Measurements from ENCODE around the gene OR8D2. TPM values are rescaled to one million over a fixed set of nuclear protein-coding genes. Genes with fewer than 3 reads are reported as not detected.

Gene OR8D2
- total RNA-seq (not detected in 2 replicates), polyA plus RNA-seq (not detected in 2 replicates), polyA minus RNA-seq (not detected in 2 replicates)
- total RNA-seq (2013), result not detected

- WGBS (ENCODE audit: insufficient coverage), result no CpG with 5 or more reads among the region's 1 CpG
- Histone ChIP-seq H3K27me3 (replicated peaks in 1 of 4; ENCODE audit: control extremely low read depth in 1 of 4, control insufficient read depth in 3 of 4, insufficient read depth in 4 of 4, low read length in 3 of 4) (peaks cover 0 to 7% (median 0%) of the 10 kb centered on the region in 4 experiments), H3K27ac (ENCODE audit: low read length in 2 of 2) (no peak within 1 kb of the TSS), H3K79me2 (ENCODE audit: control insufficient read depth, insufficient read depth, low read length) (no peaks in the 10 kb centered on the region), H2AFZ (ENCODE audit: insufficient read depth, low read depth, low read length, poor library complexity, severe bottlenecking) (no peak within 1 kb of the TSS), H3K4me1 (ENCODE audit: control insufficient read depth in 2 of 2, insufficient read depth in 2 of 2, low read length in 2 of 2) (peaks cover 7 to 9% of the 10 kb centered on the region in 2 donors), H3K4me3 (ENCODE audit: control extremely low read depth in 1 of 5, extremely low read depth in 1 of 5, insufficient read depth in 1 of 5, low read depth in 2 of 5, low read length in 4 of 5) (no peak within 1 kb of the TSS), H4K20me1 (ENCODE audit: control insufficient read depth, insufficient read depth, low read length, poor library complexity, severe bottlenecking) (no peaks in the 10 kb centered on the region), H3K36me3 (replicated peaks in 1 of 2; ENCODE audit: control extremely low read depth in 1 of 2, control insufficient read depth in 1 of 2, extremely low read depth in 1 of 2, insufficient read depth in 2 of 2, low read length in 1 of 2) (no peaks in the 10 kb centered on the region), H3K9me3 (ENCODE audit: control extremely low read depth in 1 of 3, control insufficient read depth in 2 of 3, insufficient read depth in 1 of 3, low read length in 2 of 3) (peaks cover 0 to 1% (median 0%) of the 10 kb centered on the region in 3 donors), H3K9ac (ENCODE audit: low read length) (no peak within 1 kb of the TSS), H3K4me2 (replicated peaks; ENCODE audit: low read depth, low read length, poor library complexity, severe bottlenecking) (no peak within 1 kb of the TSS)
- Mint-ChIP-seq H3K27ac (no peak within 1 kb of the TSS), H3K4me3 (no peak within 1 kb of the TSS), H3K9me3 (ENCODE audit: insufficient read depth) (no peaks in the 10 kb centered on the region), H3K4me1 (peaks cover 7% of the 10 kb centered on the region), H3K27me3 (peaks cover 11% of the 10 kb centered on the region)
- POLR2A ChIA-PET, result no interaction called here
- no peak for TF ChIP-seq CTCF (IDR thresholded peaks at IDR 0.05)
- TF ChIP-seq EZH2 (IDR thresholded peaks at IDR 0.05; ENCODE audit: borderline replicate concordance, insufficient read depth, low read depth, low read length, poor library complexity, severe bottlenecking), result no peak
- ATAC-seq (ENCODE audit: low read depth), result no peak
- intact Hi-C loops (cut with micrococcal nuclease), result no loop called here
- no peak for DNase-seq
- CTCF ChIA-PET, result no interaction called here
Measured at GRCh38 chr11:124320097-124320496, at the start of gene OR8D2. Gene OR8D2 (minus strand): TSS chr11:124320197. CDS start chr11:124320197, 0 bp downstream.

- H4K20me1 ChIP-seq (ENCODE audit: control insufficient read depth, insufficient read depth, low read length, poor library complexity, severe bottlenecking), result no peaks in the 10 kb centered on the region
- no peaks in the 10 kb centered on the region for H3K27me3 Mint-ChIP-seq
- H3K79me2 ChIP-seq (ENCODE audit: control insufficient read depth, insufficient read depth, low read length), result no peaks in the 10 kb centered on the region
- no peak overlapping the region for H3K27ac Mint-ChIP-seq
- CTCF ChIA-PET, result no interaction called here
- H3K9me3 ChIP-seq (ENCODE audit: control extremely low read depth in 1 of 3, control insufficient read depth in 2 of 3, insufficient read depth in 1 of 3, low read length in 2 of 3), result no peaks in the 10 kb centered on the region
- no peak overlapping the region for H3K4me3 ChIP-seq (ENCODE audit: control extremely low read depth in 1 of 5, extremely low read depth in 1 of 5, insufficient read depth in 1 of 5, low read depth in 2 of 5, low read length in 4 of 5)
- no peak overlapping the region for H2AFZ ChIP-seq (ENCODE audit: insufficient read depth, low read depth, low read length, poor library complexity, severe bottlenecking)
- DNase-seq (no peak), ATAC-seq (ENCODE audit: low read depth) (no peak)
- H3K4me1 Mint-ChIP-seq, result peaks cover 3% of the 10 kb centered on the region
- no peak overlapping the region for H3K27ac ChIP-seq (ENCODE audit: low read length in 2 of 2)
- intact Hi-C loops (cut with micrococcal nuclease), result no loop called here
- H3K27me3 ChIP-seq (replicated peaks in 1 of 4; ENCODE audit: control extremely low read depth in 1 of 4, control insufficient read depth in 3 of 4, insufficient read depth in 4 of 4, low read length in 3 of 4), result no peaks in the 10 kb centered on the region
- no peak overlapping the region for H3K4me2 ChIP-seq (replicated peaks; ENCODE audit: low read depth, low read length, poor library complexity, severe bottlenecking)
- H3K4me3 Mint-ChIP-seq, result no peak overlapping the region
- TF ChIP-seq CTCF (IDR thresholded peaks at IDR 0.05) (no peak), EZH2 (IDR thresholded peaks at IDR 0.05; ENCODE audit: borderline replicate concordance, insufficient read depth, low read depth, low read length, poor library complexity, severe bottlenecking) (no peak)
- H3K9me3 Mint-ChIP-seq (ENCODE audit: insufficient read depth), result no peaks in the 10 kb centered on the region
- WGBS (ENCODE audit: insufficient coverage), result 60% methylated on average over 1 of the region's 2 CpGs
- POLR2A ChIA-PET, result no interaction called here
- no peaks in the 10 kb centered on the region for H3K4me1 ChIP-seq (ENCODE audit: control insufficient read depth in 2 of 2, insufficient read depth in 2 of 2, low read length in 2 of 2)
- no peaks in the 10 kb centered on the region for H3K36me3 ChIP-seq (replicated peaks in 1 of 2; ENCODE audit: control extremely low read depth in 1 of 2, control insufficient read depth in 1 of 2, extremely low read depth in 1 of 2, insufficient read depth in 2 of 2, low read length in 1 of 2)
- H3K9ac ChIP-seq (ENCODE audit: low read length), result no peak overlapping the region
Measured at GRCh38 chr11:124359566-124359965, 39.6 kb upstream of the OR8D2 start.
